Ovary (tissue), 9 donors: ENCODE results near the gene ADCY9. TPM values are rescaled to one million over a fixed set of nuclear protein-coding genes. Genes with fewer than 3 reads are reported as not detected.

Experiments
- DNase-seq, 5 donors: peaks; one replicate each; pipeline ENCODE4 v3.0.0-alpha.2; 2019 to 2020
- H3K27ac ChIP-seq, 2 donors: fragments of 200-600 bp; one replicate each; pipeline versions ENCODE4 v1.5.1 to v1.8.0; 2019 to 2022
- H3K27me3 ChIP-seq: fragments of 200-600 bp; one replicate; pipeline ENCODE4 v1.8.0; 2022
- H3K36me3 ChIP-seq: fragments of 200-600 bp; sonication (generic); one replicate; pipeline ENCODE4 v1.5.1; 2019
- H3K4me1 ChIP-seq: one replicate; pipeline ENCODE4 v1.8.1; 2013; ENCODE audit warnings: mild to moderate bottlenecking, moderate library complexity; ENCODE audit not compliant: insufficient read depth
- H3K4me3 ChIP-seq: fragments of 200-600 bp; sonication (generic); one replicate; pipeline ENCODE4 v1.5.1; 2017
- H3K9me3 ChIP-seq, 2 donors: fragments of 200-600 bp in 1 of 2; sonication (generic) in 1 of 2; one replicate each; pipeline versions ENCODE4 v1.5.1 to v1.8.1; 2013 to 2019; ENCODE audit warnings: mild to moderate bottlenecking in 1 of 2, moderate library complexity in 1 of 2
- CTCF ChIP-seq, 3 donors: fragments of 450-650 bp in 2 of 3; fragments of 200-600 bp in 1 of 3; IDR thresholded peaks; one replicate each; pipeline versions ENCODE4 v1.5.1 to v1.8.0; 2016 to 2022; ENCODE audit warnings: antibody characterized with exemption in 3 of 3, mild to moderate bottlenecking in 1 of 3
- EP300 ChIP-seq: sonication (generic); formaldehyde crosslinking; IDR thresholded peaks from one replicate; pipeline ENCODE4 v1.6.1; 2017; ENCODE audit warnings: antibody characterized with exemption
- POLR2A ChIP-seq: fragments of 450-650 bp; IDR thresholded peaks from one replicate; pipeline ENCODE4 v1.6.1; 2017; ENCODE audit warnings: antibody characterized with exemption, mild to moderate bottlenecking, moderate library complexity
- WGBS, 3 donors: extraction: QIAGEN DNeasy Blood & Tissue Kit in 1 of 3; methylation state at CpG; one replicate each; pipeline versions ENCODE4 v1.1.5 to v1.1.7; 2013 to 2017; 5-methylcytosine and 5-hydroxymethylcytosine counted together
- intact Hi-C, 4 donors: fragments of 100-400 bp; cut with DNase I; formaldehyde crosslinking; loops; one replicate each; pipeline versions ENCODE4 v1.11.0 to v1.15.1; 2022 to 2023
- polyA plus RNA-seq, 2 donors: library from polyadenylated mRNA; stranded (reverse); fragments of 200-250 nt in 1 of 2; fragments of 350-450 nt in 1 of 2; fragmentation: Illumina TruSeq in 1 of 2; extraction: RNeasy Lipid Tissue Mini Kit (QIAGEN cat#74804) in 1 of 2; gene quantifications; one replicate each; pipeline ENCODE4 v1.2.3, GENCODE V29; 2013 to 2014
- total RNA-seq, 7 donors: library from RNA; depleted of rRNA in 2 of 7; stranded (reverse); fragments of >200 nt in 2 of 7; fragmentation: NEBNext Ultra II Directional in 3 of 7; extraction: Animal tissue kit (Norgen Biotek cat#: 25700) in 3 of 7; gene quantifications; one replicate each; pipeline versions ENCODE4 v1.1.0 to v1.2.4, GENCODE V29; 2016 to 2023
- donor health status: DM: no; HTN: no; CAD: no; lungs with moderate emphysema.
- donor health status: DM: no; HTN: no; CAD: no.
- donor health status: Bipolar disorder and iron deficiency.
- donor health status: DM: yes; HTN: yes; CAD: no.
- donor health status: DM: no; HTN: no; CAD: no.
- donor health status: DM: yes; HTN: yes; CAD: no.

ADCY9 gene
- total and polyA plus RNA-seq, 9 donors: 10.7 to 31.3 (median 23.3) TPM

GRCh38 chr16:4091240-4092012 is 24.8 kb downstream of the ADCY9 start:
- Histone ChIP-seq H3K4me3 (no peak overlapping the region), H3K27ac (peak overlapping the region in 1 of 2 donors; percentile 38), H3K9me3 (no peaks in the 10 kb centered on the region), H3K36me3 (no peaks in the 10 kb centered on the region), H3K4me1 (peaks cover 3% of the 10 kb centered on the region), H3K27me3 (no peaks in the 10 kb centered on the region)
- TF ChIP-seq POLR2A (no peak), CTCF (IDR thresholded peaks at IDR 0.05) (no peak)
- intact Hi-C loops: no loop called here
- no peak for DNase-seq
- WGBS, 3 donors: 93 to 94% (median 93%) methylated on average over 17 of the region's 17 CpGs

GRCh38 chr16:4090351-4090851 is 25.8 kb downstream of the ADCY9 start:
- WGBS, 3 donors: 1 to 2% (median 2%) methylated on average over 12 of the region's 12 CpGs
- no peaks in the 10 kb centered on the region for H3K27me3 ChIP-seq

GRCh38 chr16:4089811-4090301 is 26.4 kb downstream of the ADCY9 start:
- Histone ChIP-seq H3K4me1 (peaks cover 3% of the 10 kb centered on the region), H3K36me3 (no peaks in the 10 kb centered on the region), H3K9me3 (no peaks in the 10 kb centered on the region), H3K27ac (peak overlapping the region in 1 of 2 donors; percentile 38), H3K4me3 (no peak overlapping the region), H3K27me3 (no peaks in the 10 kb centered on the region)
- 31 to 43% (median 31%) methylated on average over 7 of the region's 7 CpGs for WGBS, 3 donors
- DNase-seq: no peak
- TF ChIP-seq CTCF (IDR thresholded peaks at IDR 0.05) (no peak), EP300 (no peak), POLR2A (no peak)
- intact Hi-C loops: no loop called here

More at GRCh38 chr16:4090351-4090851, 25.8 kb downstream of the ADCY9 start:
- TF ChIP-seq CTCF (IDR thresholded peaks at IDR 0.05) (no peak), EP300 (no peak), POLR2A (no peak)
- intact Hi-C loops: no loop called here
- Histone ChIP-seq H3K9me3 (no peaks in the 10 kb centered on the region), H3K36me3 (no peaks in the 10 kb centered on the region), H3K27ac (peak overlapping the region in 1 of 2 donors; percentile 38), H3K4me1 (peaks cover 3% of the 10 kb centered on the region), H3K4me3 (no peak overlapping the region)
- peak in 4 of 5 donors; percentile 44 to 62 (median 48) for DNase-seq

GRCh38 chr16:4089251-4089810 is 26.9 kb downstream of the ADCY9 start:
- DNase-seq: no peak
- no peaks in the 10 kb centered on the region for H3K36me3 ChIP-seq
- WGBS, 3 donors: 80 to 86% (median 85%) methylated on average over 15 of the region's 15 CpGs
- no peaks in the 10 kb centered on the region for H3K9me3 ChIP-seq
- peaks cover 3% of the 10 kb centered on the region for H3K4me1 ChIP-seq
- no peak overlapping the region for H3K4me3 ChIP-seq
- peak overlapping the region in 1 of 2 donors; percentile 38 for H3K27ac ChIP-seq
- H3K27me3 ChIP-seq: no peaks in the 10 kb centered on the region
- intact Hi-C loops: no loop called here
- TF ChIP-seq EP300: no peak
- no peak for TF ChIP-seq POLR2A
- TF ChIP-seq CTCF (IDR thresholded peaks at IDR 0.05): no peak
